ENCODE measurements around the gene MED25. TPM values are rescaled to one million over a fixed set of nuclear protein-coding genes. Genes with fewer than 3 reads are reported as not detected.
A peak's percentile ranks its signal among the peaks of the same experiment; 100 is the strongest.

Gene MED25
- total and polyA plus RNA-seq, 9 of the 15 experiments (the other 6 are each of a cell fraction or from before 2014, with no cell fraction given) = 4.1 to 93.9 (median 19.3) TPM

DNA sequence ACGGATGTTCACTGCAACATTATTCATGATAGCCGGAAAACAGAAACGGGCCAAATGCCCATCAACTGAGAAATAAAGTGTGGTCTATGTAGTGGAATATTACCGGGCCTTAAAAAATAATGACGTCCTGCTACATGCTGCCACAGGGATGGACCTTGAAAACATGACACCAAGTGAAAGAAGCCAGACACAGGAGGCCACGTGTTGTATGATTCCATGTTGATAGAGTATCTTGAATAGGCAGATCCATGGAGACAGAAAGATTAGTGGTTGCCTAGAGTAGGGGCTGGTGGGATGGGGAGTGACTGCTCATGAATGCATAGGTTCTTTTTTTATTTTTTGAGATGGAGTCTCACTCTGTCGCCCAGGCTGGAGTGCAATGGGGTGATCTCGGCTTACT, 47.6 kb upstream of the MED25 start (continued):
- TF ChIP-seq HDAC8 (tag; IDR thresholded peaks at IDR 0.05) (no peak), ZNF146 (CRISPR knock-in tag; IDR thresholded peaks at IDR 0.05; ENCODE audit: unreplicated experiment) (peak; percentile 26), FOXK1 (CRISPR knock-in tag; IDR thresholded peaks at IDR 0.05; ENCODE audit: borderline replicate concordance) (no peak), HOXB6 (CRISPR knock-in tag; IDR thresholded peaks at IDR 0.05; ENCODE audit: borderline replicate concordance) (no peak), SMAD3 (CRISPR knock-in tag; conservative IDR thresholded peaks at IDR 0.05) (no peak), ZC3H11A (IDR thresholded peaks at IDR 0.05; ENCODE audit: low read depth, low read length) (no peak), ZNF224 (CRISPR knock-in tag; IDR thresholded peaks at IDR 0.05) (no peak), CBFA2T2 (conservative IDR thresholded peaks at IDR 0.05) (peak; percentile 38; the same call in 1 of the 2 replicates), NFE2L1 (tag; IDR thresholded peaks at IDR 0.05; ENCODE audit: borderline replicate concordance, low read depth) (no peak), MEIS2 (IDR thresholded peaks at IDR 0.05; ENCODE audit: partially characterized antibody) (peak; percentile 18), PTRF (tag; IDR thresholded peaks at IDR 0.05) (no peak), ZNF584 (CRISPR knock-in tag; IDR thresholded peaks at IDR 0.05; ENCODE audit: low read depth) (no peak), MCM2 (IDR thresholded peaks at IDR 0.05; ENCODE audit: low read depth) (no peak), PML (IDR thresholded peaks at IDR 0.05; ENCODE audit: low read length) (no peak), FOSL1 (tag; conservative IDR thresholded peaks at IDR 0.05) (no peak), ZNF583 (CRISPR knock-in tag; IDR thresholded peaks at IDR 0.05) (no peak), TFAM (CRISPR knock-in tag; conservative IDR thresholded peaks at IDR 0.05) (no peak)
- TF ChIP-seq, protein P1, sequence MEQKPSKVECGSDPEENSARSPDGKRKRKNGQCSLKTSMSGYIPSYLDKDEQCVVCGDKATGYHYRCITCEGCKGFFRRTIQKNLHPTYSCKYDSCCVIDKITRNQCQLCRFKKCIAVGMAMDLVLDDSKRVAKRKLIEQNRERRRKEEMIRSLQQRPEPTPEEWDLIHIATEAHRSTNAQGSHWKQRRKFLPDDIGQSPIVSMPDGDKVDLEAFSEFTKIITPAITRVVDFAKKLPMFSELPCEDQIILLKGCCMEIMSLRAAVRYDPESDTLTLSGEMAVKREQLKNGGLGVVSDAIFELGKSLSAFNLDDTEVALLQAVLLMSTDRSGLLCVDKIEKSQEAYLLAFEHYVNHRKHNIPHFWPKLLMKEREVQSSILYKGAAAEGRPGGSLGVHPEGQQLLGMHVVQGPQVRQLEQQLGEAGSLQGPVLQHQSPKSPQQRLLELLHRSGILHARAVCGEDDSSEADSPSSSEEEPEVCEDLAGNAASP (IDR thresholded peaks at IDR 0.05) = no peak
- TF ChIP-seq, protein P2, sequence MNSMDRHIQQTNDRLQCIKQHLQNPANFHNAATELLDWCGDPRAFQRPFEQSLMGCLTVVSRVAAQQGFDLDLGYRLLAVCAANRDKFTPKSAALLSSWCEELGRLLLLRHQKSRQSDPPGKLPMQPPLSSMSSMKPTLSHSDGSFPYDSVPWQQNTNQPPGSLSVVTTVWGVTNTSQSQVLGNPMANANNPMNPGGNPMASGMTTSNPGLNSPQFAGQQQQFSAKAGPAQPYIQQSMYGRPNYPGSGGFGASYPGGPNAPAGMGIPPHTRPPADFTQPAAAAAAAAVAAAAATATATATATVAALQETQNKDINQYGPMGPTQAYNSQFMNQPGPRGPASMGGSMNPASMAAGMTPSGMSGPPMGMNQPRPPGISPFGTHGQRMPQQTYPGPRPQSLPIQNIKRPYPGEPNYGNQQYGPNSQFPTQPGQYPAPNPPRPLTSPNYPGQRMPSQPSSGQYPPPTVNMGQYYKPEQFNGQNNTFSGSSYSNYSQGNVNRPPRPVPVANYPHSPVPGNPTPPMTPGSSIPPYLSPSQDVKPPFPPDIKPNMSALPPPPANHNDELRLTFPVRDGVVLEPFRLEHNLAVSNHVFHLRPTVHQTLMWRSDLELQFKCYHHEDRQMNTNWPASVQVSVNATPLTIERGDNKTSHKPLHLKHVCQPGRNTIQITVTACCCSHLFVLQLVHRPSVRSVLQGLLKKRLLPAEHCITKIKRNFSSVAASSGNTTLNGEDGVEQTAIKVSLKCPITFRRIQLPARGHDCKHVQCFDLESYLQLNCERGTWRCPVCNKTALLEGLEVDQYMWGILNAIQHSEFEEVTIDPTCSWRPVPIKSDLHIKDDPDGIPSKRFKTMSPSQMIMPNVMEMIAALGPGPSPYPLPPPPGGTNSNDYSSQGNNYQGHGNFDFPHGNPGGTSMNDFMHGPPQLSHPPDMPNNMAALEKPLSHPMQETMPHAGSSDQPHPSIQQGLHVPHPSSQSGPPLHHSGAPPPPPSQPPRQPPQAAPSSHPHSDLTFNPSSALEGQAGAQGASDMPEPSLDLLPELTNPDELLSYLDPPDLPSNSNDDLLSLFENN (IDR thresholded peaks at IDR 0.05; ENCODE audit: low read depth in 2 of 2, low read length in 2 of 2) = no peak
- TF ChIP-seq, protein P3, sequence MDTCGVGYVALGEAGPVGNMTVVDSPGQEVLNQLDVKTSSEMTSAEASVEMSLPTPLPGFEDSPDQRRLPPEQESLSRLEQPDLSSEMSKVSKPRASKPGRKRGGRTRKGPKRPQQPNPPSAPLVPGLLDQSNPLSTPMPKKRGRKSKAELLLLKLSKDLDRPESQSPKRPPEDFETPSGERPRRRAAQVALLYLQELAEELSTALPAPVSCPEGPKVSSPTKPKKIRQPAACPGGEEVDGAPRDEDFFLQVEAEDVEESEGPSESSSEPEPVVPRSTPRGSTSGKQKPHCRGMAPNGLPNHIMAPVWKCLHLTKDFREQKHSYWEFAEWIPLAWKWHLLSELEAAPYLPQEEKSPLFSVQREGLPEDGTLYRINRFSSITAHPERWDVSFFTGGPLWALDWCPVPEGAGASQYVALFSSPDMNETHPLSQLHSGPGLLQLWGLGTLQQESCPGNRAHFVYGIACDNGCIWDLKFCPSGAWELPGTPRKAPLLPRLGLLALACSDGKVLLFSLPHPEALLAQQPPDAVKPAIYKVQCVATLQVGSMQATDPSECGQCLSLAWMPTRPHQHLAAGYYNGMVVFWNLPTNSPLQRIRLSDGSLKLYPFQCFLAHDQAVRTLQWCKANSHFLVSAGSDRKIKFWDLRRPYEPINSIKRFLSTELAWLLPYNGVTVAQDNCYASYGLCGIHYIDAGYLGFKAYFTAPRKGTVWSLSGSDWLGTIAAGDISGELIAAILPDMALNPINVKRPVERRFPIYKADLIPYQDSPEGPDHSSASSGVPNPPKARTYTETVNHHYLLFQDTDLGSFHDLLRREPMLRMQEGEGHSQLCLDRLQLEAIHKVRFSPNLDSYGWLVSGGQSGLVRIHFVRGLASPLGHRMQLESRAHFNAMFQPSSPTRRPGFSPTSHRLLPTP (IDR thresholded peaks at IDR 0.05; ENCODE audit: borderline replicate concordance, extremely low read depth, insufficient read length) = no peak
- TF ChIP-seq, protein P4, sequence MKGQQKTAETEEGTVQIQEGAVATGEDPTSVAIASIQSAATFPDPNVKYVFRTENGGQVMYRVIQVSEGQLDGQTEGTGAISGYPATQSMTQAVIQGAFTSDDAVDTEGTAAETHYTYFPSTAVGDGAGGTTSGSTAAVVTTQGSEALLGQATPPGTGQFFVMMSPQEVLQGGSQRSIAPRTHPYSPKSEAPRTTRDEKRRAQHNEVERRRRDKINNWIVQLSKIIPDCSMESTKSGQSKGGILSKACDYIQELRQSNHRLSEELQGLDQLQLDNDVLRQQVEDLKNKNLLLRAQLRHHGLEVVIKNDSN (CRISPR knock-in tag; IDR thresholded peaks at IDR 0.05) = peak; percentile 28; the same call in 1 of the 2 replicates

Data from K562 (cell line).